GM21786 (cell line): Measurements from ENCODE around the gene MPRIP.
"Not testable (repeated sequence)": the region's sequence is repeated elsewhere in the genome, so short reads cannot be mapped to it uniquely, and the experiment has no call there.

Experiments
- ATAC-seq: cut with Tn5 transposase; IDR thresholded peaks from one replicate; pipeline ENCODE4 v1.9.1; 2021; ENCODE audit not compliant: unreplicated experiment

The MPRIP gene

DNA sequence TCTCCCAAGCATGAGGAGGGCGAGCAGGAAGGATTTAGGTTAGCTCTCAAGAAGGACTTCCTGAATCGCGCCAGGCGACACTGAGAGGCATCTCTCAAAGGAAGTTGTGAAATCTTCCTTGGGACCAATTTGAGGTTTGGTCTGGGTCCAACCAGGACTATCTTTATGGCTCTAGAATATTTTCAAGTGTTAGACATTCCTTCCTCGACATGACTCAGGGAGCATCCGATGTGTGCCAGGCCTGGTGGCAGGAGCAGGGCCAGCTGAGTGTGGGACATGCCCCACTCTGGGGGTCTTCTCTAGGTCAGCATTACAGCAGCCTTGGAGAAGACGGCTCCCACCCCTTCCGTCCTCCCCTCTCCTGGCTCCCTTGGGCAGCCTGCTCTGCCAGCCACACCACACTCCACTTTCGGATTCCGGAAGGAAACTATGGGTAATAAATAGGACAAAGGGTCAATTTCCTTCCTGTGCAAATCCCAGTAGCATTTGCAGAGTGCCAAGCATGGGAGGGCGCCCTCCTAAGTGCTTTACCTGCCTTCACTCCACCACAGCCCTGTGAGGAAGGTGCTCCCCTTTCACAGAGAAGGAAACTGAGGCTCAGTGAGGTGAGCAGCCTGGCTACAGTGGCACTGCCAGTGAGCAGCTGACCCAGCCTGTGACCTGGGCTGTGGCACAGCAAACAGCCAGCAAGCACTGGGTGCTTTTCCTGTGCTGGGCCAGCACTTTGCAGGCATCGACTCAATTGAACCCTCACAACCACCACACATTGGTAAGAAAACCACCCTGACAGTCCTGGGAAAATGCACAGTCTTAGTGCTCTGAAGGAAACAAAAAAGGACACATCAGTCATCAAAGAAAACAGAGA is 31.0 kb upstream of the MPRIP start:
- not testable (repeated sequence) for ATAC-seq

DNA sequence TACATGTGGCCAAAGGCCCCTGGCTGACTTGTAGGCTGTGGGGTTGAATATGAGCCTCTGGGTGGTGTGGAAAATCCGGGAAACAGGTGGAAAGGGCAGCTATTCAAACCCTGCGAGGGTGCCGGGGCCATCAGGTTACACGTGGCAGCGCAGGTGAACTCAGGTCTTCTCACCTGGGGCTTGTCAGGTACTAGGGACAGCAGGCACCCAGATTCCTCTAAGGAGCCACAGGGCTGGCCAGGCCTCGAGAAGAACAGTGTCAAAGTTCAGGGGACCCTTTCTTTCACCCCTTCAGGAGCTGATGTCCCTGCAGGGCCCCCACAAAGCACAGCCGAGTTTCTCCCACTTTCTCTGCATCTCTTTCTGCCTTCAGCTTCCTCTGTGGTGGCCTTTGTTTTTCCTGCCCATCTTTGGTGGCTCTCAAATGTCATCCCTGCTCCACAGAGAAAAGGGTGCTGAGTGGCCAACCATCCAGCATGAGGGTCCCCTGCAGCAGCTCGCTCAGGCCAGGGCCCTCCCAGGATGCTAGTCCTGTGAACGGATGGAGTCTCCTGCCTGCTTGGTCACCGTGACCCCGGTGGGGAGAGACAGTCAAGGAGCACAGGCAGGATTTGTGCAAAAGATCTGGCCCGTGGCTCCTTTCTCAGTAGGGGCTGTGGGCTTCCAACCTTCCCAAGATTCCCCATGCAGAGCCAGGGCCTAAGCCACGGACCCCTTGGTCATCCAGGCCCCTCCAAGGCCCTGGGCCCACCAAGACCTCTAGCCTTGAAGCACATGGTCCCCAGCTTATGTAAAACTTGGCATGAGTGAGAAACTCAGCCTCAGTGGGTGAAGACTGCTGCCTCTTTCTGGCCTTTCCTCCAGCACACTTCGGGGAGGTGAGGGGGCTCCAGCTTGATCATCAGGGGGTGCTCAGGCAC is 28.2 kb upstream of the MPRIP start:
- ATAC-seq = not testable (repeated sequence)

DNA sequence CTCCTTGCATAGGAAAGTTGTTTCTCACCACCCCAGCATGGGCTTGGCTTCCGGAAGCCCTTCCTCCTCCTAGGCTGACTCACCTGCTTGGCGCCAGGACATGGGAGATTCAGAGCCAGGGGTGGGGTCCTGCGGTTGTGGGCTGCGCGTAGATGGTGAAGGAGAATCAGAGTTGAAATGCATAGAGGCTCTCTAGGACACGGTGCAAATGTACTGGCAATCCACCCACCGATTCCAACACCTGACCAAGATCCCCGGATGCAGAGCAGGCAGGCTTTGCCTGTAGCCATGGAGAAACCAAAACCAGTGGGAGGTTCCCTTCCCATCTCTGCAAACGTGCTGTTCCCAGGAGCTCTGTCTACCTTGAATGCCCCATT is 27.5 kb upstream of the MPRIP start:
- ATAC-seq = not testable (repeated sequence)

DNA sequence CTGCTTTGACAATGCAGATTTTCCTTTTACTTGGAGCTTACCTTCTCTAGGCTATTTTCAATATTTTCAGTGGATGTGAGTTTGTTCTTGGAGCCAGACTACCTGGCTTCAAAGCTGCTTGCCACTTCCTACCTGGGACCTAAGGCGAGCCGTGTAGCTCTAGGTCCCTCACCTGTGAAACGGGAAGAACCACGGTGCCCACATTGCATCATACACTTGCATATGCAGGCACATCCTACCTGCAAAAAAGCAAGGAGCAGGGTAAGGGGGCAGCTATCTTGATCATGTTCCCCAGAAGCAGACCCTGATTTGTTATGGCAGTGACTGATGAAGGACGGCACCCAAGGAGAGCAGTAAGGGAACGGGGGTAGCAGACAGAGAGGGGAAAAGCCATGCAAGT is 27.0 kb upstream of the MPRIP start:
- ATAC-seq = no peak

DNA sequence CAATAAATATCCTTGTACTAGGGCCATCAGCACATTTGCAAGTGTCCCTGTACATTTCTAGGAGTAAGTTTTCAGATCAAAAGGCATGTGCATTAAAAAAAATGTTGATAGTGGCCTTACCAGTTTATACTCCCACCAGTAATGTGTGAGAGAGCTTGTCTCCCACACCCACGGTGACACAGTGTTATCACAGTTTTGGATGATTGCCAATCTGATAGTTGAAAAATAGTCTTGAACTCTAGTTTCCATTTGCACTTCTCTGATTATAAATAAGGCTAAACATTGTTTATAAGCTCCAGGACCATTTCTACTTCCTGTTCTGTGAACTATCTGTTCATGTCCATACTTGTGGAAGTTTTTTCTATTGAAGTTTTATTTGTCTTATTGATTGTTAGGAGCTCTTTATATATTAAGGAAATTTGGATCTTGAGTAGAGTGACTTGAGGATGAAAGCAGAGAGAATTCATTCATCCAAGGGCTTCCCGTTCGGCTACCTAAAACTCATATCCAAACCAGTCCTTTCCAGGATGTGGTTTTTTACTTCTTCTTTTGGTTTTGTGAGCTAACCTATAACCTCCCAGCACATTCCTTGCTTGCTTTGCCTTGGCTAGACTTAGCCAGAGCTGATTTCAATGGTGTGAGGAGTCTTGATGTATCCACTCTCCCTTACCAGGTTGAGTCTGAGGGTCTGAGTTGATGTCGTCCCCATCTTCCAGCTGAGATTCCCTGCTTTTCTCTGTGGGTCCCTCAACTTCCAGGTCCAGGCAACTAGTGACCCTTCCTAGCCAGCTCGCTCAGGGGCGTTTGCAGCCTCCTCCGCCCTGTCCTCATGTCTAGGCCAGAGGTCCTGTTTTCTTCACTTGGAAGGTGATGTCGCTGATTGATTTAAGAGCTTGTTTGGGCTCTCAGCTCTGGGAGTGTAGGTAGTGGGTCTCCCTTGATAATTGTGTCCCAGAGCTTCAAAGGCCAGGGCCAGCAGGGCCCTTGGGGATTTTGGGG is 25.8 kb upstream of the MPRIP start:
- not testable (repeated sequence) for ATAC-seq

GRCh38 chr17:17017343-17018014 is 24.8 kb upstream of the MPRIP start:
- no peak for ATAC-seq

GRCh38 chr17:17018021-17018441 is 24.2 kb upstream of the MPRIP start:
- ATAC-seq = no peak

DNA sequence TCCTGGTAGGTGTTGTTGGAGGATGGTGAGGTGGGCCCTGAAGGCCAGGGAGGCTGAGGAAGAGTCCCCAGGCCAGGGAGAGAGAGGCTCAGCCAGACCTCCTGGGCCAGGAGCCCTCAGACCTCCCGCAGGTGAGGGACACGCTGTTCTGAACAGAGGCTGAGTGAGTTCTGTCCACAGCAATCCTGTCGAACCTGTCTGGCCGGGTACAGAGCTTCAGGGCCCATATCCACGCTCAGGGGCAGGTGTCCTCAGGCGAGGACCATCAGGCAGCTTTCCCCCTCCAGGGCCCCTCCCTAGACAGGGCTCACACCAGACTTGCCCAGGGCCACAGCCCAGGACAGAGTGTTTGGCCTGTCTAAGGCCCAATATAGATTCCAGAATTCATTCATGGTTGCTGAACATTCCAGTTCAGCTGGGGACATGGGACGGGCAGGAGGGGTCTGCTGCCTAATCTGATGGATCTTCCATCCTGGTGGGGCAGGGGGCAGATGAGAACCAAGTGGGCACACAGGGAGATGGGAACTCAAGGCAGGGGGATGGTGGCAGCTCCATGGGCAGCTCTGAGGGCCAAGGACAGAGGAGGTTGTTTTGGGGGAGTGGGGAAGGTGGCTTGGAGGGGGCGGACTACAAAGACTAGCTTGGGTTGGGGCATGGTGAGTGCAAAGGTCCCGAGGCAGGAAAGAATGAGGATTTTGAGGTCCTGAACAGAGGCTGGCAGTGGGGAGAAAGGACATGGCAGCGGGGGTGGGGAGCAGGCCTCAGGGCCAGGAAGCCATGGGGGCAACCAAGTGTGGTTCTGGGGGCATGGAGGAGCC is 23.4 kb upstream of the MPRIP start:
- ATAC-seq = no peak

- ATAC-seq = no peak
These were observed 22.9 kb upstream of the MPRIP start for GRCh38 chr17:17019430-17019762.

DNA sequence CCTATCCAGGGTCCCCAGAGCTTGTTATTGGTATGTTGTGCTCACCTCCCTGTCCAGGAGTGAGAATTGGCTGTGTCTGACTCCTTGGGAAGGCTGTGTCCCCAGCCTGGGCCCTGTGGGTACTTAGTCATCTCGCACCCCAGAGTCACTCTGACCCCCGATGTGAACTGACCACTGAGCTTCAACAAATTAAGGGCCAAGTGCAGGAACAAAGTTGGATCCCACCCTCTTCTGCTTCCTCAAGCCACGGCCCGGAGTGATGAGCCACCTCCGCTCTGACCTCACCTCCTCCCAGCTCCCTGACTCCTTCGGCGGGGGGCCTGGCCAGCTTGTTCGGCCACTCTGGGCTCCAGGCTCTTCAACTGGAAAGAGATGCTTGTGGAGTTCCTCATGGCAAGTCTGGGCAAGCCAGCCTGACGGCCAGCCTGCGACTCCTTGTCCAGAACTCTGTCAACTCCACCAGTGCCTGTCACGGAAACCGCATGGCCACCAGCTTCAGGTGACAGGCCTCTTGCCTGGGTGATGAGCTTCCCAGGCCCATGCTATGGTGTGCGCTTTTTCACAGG is 22.3 kb upstream of the MPRIP start:
- no peak for ATAC-seq

DNA sequence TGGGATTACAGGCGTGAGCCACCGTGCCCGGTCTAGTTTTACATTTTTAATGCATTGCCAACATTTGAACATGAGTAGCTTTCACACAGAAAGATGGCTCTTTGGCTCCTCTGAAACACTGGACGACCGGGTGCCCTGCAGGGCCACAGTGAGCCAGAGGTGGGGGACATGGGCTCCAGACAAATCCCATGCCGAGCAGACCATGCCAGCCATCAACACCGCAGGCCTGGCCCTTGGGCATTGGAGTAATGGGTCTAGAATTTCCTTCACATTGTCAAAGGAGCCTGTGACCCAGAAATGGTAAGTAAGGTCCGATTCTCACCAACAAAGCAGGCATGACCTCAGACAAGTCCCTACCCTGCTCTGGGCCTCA is 21.4 kb upstream of the MPRIP start:
- ATAC-seq = no peak

DNA sequence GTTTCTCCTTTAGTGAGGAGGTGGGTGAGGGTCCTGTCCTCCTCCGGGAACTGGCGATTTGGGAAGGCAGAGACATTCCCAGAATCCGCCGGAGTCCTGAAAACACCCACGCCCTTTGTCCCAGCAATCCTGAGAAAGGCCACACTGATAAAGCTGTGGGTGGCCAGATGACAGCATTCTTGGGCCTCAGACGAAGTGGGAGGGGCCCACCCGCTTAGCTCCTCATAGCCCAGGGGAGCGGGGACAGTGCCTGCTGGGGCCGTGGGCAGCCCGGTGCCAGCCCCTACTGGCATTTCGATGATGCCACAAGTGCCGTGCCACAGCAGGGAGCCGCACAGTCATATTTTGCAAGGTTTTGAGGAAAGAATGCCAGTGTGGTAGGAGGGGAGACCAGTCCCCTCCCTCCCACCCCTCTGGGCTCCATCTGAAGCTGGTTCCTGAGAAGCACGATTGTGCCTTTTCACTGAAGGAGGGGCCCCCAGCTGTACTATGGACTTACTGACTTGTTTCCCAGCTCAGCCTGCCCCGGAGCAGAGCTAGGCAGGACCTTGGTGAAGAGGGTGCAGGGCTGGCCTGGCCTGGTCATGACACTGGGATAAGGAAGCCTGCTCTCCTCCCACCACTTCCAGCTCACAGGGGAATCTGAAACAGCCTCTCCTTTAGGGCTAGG is 20.9 kb upstream of the MPRIP start:
- ATAC-seq = no peak

DNA sequence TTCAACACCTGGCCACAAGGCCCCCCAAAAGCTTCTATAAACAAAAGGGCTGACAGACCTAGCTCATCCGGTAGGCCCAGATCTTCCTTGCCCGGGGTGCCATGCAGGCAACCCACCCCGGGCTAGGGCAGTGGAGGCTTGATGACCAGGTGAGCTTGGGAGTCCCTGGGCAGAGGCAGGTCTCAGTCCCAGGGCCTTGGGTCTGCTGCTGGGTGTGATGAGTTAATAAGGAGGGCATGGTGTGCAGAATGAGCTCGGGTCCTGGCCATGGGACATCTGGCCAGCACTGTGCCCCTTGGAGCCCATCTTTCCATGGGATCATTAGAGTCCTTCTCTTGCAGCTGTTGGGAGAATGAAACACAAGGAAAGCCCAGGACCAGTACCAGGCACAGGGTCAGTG is 20.2 kb upstream of the MPRIP start:
- ATAC-seq = no peak

DNA sequence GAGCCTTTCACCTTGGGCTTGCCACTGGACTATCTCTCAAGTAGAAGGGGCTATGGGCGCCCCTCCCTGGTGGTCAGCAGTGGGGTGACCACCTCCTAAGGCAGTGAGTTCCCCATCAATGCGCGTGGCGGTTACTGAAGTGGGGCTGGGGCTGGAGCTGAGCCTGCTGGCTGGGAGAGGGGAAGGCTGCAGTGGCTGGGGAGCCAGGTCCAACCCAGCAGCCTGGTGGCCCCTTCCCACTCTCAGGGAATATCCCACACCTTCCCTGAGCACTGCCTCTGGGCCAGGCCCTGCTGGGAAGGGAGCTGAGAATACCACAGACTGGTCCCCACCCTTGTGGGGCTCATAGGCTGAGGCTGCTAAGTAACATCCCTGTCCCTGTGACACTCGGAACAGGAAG is 19.8 kb upstream of the MPRIP start:
- no peak for ATAC-seq

GRCh38 chr17:17024778-17025300 is 17.4 kb upstream of the MPRIP start:
- ATAC-seq = no peak

GRCh38 chr17:17025621-17026020 is 16.6 kb upstream of the MPRIP start:
- no peak for ATAC-seq

DNA sequence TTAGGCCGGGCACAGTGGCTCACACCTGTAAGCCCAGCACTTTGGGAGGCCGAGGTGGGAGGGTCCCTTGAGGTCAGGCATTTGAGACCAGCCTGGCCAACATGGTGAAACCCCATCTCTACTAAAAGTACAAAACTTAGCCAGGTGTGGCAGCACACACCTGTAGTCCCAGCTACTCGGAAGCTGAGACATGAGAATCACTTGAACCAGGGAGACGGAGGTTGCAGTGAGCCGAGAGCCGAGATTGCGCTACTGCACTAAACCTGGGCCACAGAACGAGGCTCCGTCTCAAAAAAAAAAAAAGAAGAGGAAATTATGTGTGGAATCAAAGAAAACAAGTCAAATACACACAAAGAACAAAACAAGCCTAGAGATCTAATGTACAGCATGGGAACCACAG is 16.1 kb upstream of the MPRIP start:
- ATAC-seq = no peak

DNA sequence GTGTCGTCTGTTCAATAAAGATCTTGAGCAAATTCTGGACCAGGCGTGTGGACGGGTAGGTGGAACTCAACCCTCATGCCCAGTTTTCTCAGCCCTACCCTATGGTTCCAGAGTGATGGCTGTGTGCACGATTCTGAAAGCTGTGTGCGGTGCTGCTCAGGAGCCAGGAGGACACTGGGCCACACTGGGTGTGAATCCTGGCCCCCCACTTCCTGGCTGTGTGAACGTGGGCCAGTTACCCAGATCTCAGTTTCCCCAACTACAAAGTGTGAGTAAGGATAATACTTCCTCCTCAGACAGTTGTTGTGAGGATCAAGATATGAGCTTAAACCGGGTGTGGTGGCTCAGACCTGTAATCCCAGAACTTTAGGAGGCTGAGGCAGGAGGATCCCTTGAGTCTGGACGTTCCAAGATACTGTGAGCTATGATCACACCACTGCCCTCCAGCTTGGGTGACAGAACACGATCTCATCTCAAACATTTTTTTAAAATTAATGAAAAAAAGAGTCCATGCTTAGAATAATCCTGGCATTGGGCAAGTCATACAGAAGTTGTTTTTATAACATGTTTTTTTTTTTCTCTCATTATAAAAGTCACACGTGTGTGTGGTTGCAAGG is 14.7 kb upstream of the MPRIP start:
- no peak for ATAC-seq
